ENCODE measurements around the gene PRDX6. TPM values are rescaled to one million over a fixed set of nuclear protein-coding genes. Genes with fewer than 3 reads are reported as not detected.

The PRDX6 gene
- total RNA-seq, 2 donors from 2014 or later = 483 to 623 TPM

- Mint-ChIP-seq H3K9me3 (no peaks in the 10 kb centered on the region), H3K4me3 (no peak overlapping the region), H3K27ac (no peak overlapping the region), H3K36me3 (ENCODE audit: low read depth) (no peaks in the 10 kb centered on the region), H3K4me1 (peaks cover 11% of the 10 kb centered on the region), H3K27me3 (ENCODE audit: insufficient read depth) (no peaks in the 10 kb centered on the region)
- Histone ChIP-seq H3K9me3 (ENCODE audit: control insufficient read depth, low read length) (no peaks in the 10 kb centered on the region), H3K27me3 (ENCODE audit: control insufficient read depth, insufficient read depth, low read length, poor library complexity, severe bottlenecking) (no peaks in the 10 kb centered on the region), H3K4me1 (ENCODE audit: control insufficient read depth, insufficient read depth, low read length) (no peaks in the 10 kb centered on the region), H3K27ac (ENCODE audit: low read depth, low read length) (no peak overlapping the region), H3K4me3 (ENCODE audit: low read length) (no peak overlapping the region), H3K36me3 (ENCODE audit: control insufficient read depth, insufficient read depth, low read length) (no peaks in the 10 kb centered on the region), H3K9ac (ENCODE audit: extremely low read depth, low read length, poor library complexity, severe bottlenecking) (no peak overlapping the region)
- no peak for TF ChIP-seq CTCF (conservative IDR thresholded peaks at IDR 0.05)
- no peak for DNase-seq
Measured at GRCh38 chr1:173532237-173532636, 55.1 kb downstream of the PRDX6 start.

GRCh38 chr1:173536223-173536622, 59.1 kb downstream of the PRDX6 start:
- peaks cover 2% of the 10 kb centered on the region for H3K4me1 Mint-ChIP-seq
- no peak overlapping the region for H3K4me3 ChIP-seq (ENCODE audit: low read length)
- H3K27me3 ChIP-seq (ENCODE audit: control insufficient read depth, insufficient read depth, low read length, poor library complexity, severe bottlenecking) = no peaks in the 10 kb centered on the region
- H3K27ac Mint-ChIP-seq = no peak overlapping the region
- no peak for DNase-seq
- no peak overlapping the region for H3K27ac ChIP-seq (ENCODE audit: low read depth, low read length)
- TF ChIP-seq CTCF (conservative IDR thresholded peaks at IDR 0.05) = no peak
- no peaks in the 10 kb centered on the region for H3K27me3 Mint-ChIP-seq (ENCODE audit: insufficient read depth)
- H3K36me3 Mint-ChIP-seq (ENCODE audit: low read depth) = no peaks in the 10 kb centered on the region
- H3K36me3 ChIP-seq (ENCODE audit: control insufficient read depth, insufficient read depth, low read length) = no peaks in the 10 kb centered on the region
- no peaks in the 10 kb centered on the region for H3K9me3 ChIP-seq (ENCODE audit: control insufficient read depth, low read length)
- no peaks in the 10 kb centered on the region for H3K4me1 ChIP-seq (ENCODE audit: control insufficient read depth, insufficient read depth, low read length)
- no peak overlapping the region for H3K9ac ChIP-seq (ENCODE audit: extremely low read depth, low read length, poor library complexity, severe bottlenecking)
- H3K9me3 Mint-ChIP-seq = no peaks in the 10 kb centered on the region
- H3K4me3 Mint-ChIP-seq = no peak overlapping the region

Other genes starting within 250 kb of the PRDX6 start
- gene SLC9C2, start 125.7 kb downstream of the PRDX6 start, total RNA-seq = not detected
- not detected for gene TEX50, start 158.0 kb downstream of the PRDX6 start, total RNA-seq
- gene ANKRD45, start 192.5 kb downstream of the PRDX6 start, total RNA-seq = 1 to 10 TPM; 1.5 to 1.9 TPM
- 10 to 100 TPM; 15.6 to 17.3 TPM for gene KLHL20, start 237.6 kb downstream of the PRDX6 start, total RNA-seq

Data from endodermal cell (in vitro differentiated cells).